ENCODE data around the gene MXD4. TPM values are rescaled to one million over a fixed set of nuclear protein-coding genes. Genes with fewer than 3 reads are reported as not detected.

The MXD4 gene
- total and polyA plus RNA-seq, 2 of the 13 experiments (the other 11 are each of a cell fraction or from before 2014, with no cell fraction given) = 29.0 to 31.3 TPM

DNA sequence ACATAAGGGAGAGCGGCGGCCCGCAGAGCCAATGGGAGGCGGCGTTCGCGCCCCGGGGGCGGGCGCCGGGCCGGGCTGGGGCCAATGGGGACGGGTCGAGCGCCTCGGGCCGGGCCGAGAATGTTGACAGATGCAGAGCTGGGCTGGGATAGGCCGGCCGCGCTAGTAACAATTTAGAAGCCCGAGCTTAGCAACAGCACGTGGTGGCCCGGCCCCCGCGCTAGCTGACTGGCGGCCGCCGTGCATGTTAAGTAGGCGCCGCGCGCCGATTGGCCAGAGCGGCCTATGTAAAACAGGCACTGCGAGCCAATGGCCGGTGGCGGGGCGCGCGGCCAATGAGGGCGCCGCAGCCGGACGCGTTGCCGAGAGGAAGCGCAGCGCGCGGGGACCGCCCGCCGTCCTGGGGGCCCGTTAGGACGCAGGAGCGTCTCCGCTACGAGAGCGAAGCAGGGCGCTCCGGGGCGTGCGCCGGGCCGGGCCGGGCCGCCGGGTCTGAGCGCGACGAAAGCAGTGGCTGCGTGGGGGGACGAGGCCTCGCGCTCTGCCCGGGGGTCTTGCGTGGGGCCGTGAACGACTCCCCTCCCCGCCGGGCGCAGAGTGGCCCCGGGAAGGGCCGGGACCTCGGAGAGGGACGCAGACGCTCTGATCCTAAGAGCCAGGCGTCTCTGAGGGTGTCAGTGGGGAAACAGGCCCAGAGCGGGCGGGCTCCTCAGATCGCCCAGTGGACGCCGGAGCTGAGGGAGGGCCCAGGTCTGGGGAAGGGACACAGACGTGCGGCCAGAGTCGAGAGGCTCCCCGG lies 435 bp upstream of the MXD4 start (continued):
- TF ChIP-seq, protein P1, sequence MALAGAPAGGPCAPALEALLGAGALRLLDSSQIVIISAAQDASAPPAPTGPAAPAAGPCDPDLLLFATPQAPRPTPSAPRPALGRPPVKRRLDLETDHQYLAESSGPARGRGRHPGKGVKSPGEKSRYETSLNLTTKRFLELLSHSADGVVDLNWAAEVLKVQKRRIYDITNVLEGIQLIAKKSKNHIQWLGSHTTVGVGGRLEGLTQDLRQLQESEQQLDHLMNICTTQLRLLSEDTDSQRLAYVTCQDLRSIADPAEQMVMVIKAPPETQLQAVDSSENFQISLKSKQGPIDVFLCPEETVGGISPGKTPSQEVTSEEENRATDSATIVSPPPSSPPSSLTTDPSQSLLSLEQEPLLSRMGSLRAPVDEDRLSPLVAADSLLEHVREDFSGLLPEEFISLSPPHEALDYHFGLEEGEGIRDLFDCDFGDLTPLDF (CRISPR knock-in tag; IDR thresholded peaks at IDR 0.05) = peak; percentile 62; the same call in 1 of the 2 replicates
- TF ChIP-seq BRCA1 (CRISPR knock-in tag; IDR thresholded peaks at IDR 0.05) = 0 out of 2 replicates have a peak, but pooled peaks have one; percentile 68
- TF ChIP-seq RNF2 (conservative IDR thresholded peaks at IDR 0.05; ENCODE audit: low read depth) = peak; percentile 94
- TF ChIP-seq ZSCAN21 (CRISPR knock-in tag; IDR thresholded peaks at IDR 0.05; ENCODE audit: borderline replicate concordance) = peak; percentile 84
- no peak for TF ChIP-seq ZBTB42 (CRISPR knock-in tag; IDR thresholded peaks at IDR 0.05)
- peak; percentile 89 for TF ChIP-seq SALL2 (CRISPR knock-in tag; IDR thresholded peaks at IDR 0.05)
- no peak for TF ChIP-seq ZNF260 (CRISPR knock-in tag; IDR thresholded peaks at IDR 0.05; ENCODE audit: borderline replicate concordance, low read depth)
- TF ChIP-seq, protein P2, sequence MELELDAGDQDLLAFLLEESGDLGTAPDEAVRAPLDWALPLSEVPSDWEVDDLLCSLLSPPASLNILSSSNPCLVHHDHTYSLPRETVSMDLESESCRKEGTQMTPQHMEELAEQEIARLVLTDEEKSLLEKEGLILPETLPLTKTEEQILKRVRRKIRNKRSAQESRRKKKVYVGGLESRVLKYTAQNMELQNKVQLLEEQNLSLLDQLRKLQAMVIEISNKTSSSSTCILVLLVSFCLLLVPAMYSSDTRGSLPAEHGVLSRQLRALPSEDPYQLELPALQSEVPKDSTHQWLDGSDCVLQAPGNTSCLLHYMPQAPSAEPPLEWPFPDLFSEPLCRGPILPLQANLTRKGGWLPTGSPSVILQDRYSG (CRISPR knock-in tag; IDR thresholded peaks at IDR 0.05) = 0 out of 2 replicates have a peak, but pooled peaks have one; percentile 23
- TF ChIP-seq ZNF543 (CRISPR knock-in tag; IDR thresholded peaks at IDR 0.05) = peak; percentile 64; the same call in 1 of the 2 replicates
- peak in 1 of 2 experiments; percentile 55; a peak in 1 of 4 replicates for TF ChIP-seq KLF16 (CRISPR knock-in tag; IDR thresholded peaks at IDR 0.05)
- TF ChIP-seq SRSF4 (IDR thresholded peaks at IDR 0.05; ENCODE audit: low read depth, low read length, poor library complexity, severe bottlenecking) = no peak
- TF ChIP-seq ARID2 (CRISPR knock-in tag; IDR thresholded peaks at IDR 0.05; ENCODE audit: borderline replicate concordance) = peak; percentile 47; the same call in 1 of the 2 replicates
- TF ChIP-seq, protein P3, sequence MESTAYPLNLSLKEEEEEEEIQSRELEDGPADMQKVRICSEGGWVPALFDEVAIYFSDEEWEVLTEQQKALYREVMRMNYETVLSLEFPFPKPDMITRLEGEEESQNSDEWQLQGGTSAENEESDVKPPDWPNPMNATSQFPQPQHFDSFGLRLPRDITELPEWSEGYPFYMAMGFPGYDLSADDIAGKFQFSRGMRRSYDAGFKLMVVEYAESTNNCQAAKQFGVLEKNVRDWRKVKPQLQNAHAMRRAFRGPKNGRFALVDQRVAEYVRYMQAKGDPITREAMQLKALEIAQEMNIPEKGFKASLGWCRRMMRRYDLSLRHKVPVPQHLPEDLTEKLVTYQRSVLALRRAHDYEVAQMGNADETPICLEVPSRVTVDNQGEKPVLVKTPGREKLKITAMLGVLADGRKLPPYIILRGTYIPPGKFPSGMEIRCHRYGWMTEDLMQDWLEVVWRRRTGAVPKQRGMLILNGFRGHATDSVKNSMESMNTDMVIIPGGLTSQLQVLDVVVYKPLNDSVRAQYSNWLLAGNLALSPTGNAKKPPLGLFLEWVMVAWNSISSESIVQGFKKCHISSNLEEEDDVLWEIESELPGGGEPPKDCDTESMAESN (CRISPR knock-in tag; conservative IDR thresholded peaks at IDR 0.05) = no peak; the same call in none of the 2 replicates
- TF ChIP-seq MAZ (IDR thresholded peaks at IDR 0.05; ENCODE audit: borderline replicate concordance, low read depth, low read length) = no peak; the same call in 1 of the 2 replicates
- TF ChIP-seq MAZ (CRISPR knock-in tag; IDR thresholded peaks at IDR 0.05; ENCODE audit: low read depth) = peak; percentile 79; the same call in 1 of the 2 replicates
- peak; percentile 74; the same call in 1 of the 2 replicates for TF ChIP-seq ZFYVE20 (CRISPR knock-in tag; IDR thresholded peaks at IDR 0.05; ENCODE audit: borderline replicate concordance, low read depth)
- TF ChIP-seq, protein P4, sequence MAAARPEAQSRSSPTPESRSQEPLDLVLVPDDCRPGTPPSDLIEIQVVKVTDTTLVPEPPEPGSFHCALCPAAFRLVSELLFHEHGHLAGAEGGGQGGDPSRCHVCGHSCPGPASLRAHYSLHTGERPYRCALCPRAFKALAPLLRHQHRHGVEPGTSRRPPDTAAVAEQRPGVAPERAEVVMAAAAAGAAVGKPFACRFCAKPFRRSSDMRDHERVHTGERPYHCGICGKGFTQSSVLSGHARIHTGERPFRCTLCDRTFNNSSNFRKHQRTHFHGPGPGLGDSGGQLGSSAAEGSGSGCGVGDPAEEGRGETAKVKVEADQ (CRISPR knock-in tag; IDR thresholded peaks at IDR 0.05; ENCODE audit: borderline replicate concordance) = 0 out of 2 replicates have a peak, but pooled peaks have one; percentile 46
- no peak for TF ChIP-seq NFE2 (CRISPR knock-in tag; IDR thresholded peaks at IDR 0.05)
- peak; percentile 91 for TF ChIP-seq RBFOX2 (IDR thresholded peaks at IDR 0.05; ENCODE audit: low read depth, low read length)
- TF ChIP-seq ZNF761 (CRISPR knock-in tag; conservative IDR thresholded peaks at IDR 0.05) = peak; percentile 89; the same call in 1 of the 2 replicates
- peak; percentile 10; the same call in 1 of the 2 replicates for TF ChIP-seq ZNF788 (CRISPR knock-in tag; IDR thresholded peaks at IDR 0.05; ENCODE audit: borderline replicate concordance)
- TF ChIP-seq ZNF768 (CRISPR knock-in tag; IDR thresholded peaks at IDR 0.05) = peak; percentile 67; the same call in 1 of the 2 replicates
- TF ChIP-seq ZNF317 (CRISPR knock-in tag; IDR thresholded peaks at IDR 0.05) = 0 out of 2 replicates have a peak, but pooled peaks have one; percentile 27

All from HepG2 (cell line).